ENCODE data around the gene AQP3.
"Not testable (repeated sequence)": the region's sequence is repeated elsewhere in the genome, so short reads cannot be mapped to it uniquely, and the experiment has no call there.

AQP3 gene

DNA sequence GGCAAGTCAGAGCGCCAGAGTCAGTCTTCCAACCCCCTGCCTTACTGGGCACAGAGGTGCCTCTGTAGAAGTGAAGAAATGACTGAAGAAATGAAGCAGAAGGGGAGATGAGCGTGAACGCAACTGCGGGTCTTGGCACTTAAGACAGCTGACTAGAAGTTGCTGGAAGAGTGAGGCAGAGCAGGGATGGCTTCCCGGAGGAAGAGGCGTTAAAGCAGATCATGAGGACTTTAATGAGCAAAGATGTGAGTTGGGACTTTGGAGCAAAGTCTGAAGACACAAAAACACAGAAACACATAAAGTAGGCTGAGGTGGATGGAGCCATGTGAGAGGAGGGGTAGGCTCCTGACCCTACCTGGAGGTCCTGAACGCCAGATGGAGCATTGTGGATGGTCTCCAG lies 7.2 kb downstream of the AQP3 start:
- no peak for DNase-seq

DNA sequence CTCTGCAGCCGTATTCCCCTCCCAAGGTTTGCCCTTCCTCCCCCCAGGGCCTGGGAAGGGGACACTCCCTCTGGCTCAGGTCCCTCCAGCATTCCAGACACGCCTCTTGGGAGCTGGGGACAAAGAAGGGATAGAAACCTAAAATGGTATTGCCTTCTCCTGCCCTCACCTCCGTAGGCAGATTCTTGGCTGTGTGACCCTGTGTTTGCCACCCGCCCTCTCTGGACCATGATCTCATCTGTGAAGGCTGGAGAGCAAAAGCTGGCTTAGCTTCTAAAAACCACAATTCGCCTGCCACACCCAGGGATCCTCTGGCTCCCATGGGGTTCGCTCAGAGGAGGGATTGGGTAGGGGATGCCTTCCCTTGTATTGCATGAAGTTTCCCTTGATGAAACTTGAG lies 7.7 kb downstream of the AQP3 start:
- no peak for DNase-seq

DNA sequence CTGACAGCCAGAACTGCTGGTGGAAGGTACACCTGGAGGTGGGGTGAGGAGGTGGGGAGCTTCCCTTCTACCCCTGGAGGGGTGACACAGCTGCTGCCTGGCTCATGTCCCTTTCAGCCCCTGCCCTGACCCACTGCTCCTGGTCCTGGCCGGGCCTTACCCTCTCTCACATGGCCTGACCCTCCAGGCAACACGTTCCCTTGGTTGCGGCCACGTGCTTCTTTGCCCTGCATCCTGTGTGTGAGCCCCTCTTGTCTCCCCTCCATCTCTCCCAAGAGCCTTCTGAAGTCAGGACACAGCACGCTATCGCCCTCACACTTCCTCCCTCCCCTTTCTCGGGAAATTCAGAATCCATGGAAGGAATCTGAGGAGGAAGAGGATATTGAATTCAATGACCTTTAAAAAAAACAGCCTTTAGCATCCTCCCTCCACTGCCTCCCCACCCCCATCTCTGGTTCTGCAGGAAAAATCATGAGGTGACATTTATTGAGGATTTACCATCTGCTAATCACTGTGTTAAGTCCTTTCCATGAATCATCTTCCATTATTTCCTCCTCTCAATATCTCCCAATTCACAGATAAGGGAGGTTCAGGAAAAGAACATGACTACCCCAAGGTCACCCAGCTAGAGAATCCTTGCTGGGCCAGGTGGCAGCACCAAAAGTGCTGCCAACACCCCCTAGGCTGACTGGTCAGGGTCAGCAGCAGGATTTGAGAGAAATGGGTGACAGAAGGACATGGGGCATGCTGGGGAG lies 8.3 kb downstream of the AQP3 start:
- DNase-seq, result no peak

DNA sequence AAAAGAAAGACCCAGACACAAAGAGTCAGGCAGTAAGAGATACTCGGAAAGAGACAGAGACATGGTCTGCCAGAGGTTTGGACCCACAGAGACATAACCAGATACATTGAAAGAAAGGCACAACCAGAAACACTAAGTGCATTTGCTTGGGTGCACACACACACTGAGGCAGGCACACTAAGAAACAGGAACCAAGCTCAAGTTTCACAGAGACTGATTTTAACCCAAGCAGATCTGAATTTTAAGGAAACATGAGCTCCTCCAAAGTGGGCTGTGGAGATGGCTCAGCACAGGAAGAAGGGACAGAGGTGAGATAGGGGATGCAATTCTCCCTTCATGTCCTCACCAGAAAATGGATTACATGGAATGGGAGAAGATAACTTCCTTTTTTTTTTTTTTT lies 9.5 kb downstream of the AQP3 start:
- DNase-seq, result no peak

DNA sequence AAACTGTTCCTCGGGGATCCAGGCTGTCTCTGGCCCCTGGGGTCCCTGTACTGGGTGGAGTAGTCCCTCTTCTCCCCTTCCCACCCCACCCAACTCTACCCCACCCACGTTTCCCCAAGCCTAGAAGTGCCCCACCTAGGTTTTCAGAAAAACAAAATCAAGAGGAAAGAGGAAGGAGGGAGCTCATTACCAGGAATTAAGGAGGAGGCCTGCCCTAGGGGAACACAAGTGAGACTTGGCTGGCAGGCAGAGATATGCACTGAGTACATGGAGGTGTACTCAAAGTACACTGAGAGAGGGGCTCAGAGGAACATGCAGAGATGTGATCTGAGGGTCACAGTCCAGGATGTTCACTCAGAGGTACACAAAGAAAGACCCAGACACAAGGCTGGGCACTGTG lies 10.2 kb downstream of the AQP3 start:
- DNase-seq, result no peak

DNA sequence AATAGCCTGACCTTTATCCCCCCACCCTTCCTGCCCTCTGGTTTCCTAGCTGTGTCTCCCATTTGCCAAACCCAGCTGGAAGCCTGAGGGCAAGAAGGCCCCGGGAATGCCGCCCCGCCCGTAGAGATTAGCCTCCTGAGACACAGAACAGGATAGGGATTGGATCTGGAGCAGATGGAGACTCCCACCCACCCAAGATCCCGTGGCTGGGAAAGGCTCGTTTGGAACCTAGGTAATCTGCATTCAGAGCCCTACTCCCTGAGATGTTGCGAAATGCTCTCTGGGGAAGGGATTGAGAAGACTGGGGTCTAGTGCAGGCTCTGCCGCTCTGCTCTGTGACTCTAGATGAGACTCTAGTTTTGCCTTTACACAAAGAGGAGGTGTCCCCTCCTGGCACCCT lies 10.9 kb downstream of the AQP3 start:
- no peak for DNase-seq

DNA sequence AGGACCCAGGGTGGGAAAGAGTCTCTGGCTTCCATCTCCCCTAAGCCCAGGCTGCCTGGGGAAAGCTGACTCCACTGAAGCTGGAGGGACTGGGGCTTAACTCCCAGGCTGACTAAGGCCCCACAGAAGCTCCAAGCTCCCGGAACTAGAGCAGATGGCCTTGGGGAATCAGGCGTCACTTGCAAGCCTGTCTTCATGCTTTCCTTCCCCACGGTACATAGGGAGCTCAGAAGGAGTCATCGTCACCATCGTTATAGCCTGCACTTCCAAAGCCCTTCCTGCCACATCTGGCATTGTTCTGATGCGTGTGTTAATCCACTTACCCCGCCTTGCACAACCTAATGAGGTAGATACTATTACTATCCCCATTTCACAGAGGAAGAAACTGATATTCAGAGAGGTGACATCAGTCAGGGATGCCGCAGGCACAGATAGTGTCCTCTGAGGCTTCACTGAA lies 11.5 kb downstream of the AQP3 start:
- no peak for DNase-seq

DNA sequence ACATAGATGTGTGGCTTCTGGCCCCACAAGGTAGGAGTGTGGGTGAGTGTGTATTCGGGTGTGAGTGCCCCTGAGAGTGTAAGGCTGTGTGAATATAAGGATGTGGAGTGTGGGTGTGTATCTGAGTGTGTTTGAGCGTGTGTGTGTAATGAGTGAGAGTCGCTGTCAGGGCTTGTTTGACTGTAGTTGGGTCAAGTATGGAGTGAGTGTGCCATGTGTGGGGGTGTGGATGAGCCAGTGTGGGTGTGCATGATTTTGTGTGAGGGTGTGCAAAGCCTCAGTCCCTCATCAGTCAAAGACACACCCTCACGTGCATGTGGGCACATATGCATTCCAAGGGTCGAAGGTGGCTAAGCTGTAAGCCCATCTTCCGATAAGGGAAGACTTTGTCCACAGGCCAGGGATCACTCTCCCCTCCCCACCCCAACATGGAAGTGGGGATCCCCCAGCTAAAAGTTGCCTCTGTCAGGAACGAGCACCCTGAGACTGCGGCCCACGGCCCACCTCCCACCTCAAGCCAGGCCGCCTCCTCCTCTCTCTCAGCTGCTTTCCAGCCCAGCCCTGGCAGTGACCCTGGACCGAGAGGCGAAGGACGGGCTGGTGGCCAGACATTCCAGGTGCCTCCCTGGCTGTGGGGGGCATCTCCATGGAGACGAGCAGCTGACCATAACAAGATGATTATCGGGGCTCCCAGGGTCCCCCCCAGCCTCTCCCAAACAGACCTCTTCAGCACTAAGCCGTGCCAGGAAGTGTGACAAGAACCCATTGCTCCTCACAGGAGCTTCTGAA lies 12.9 kb downstream of the AQP3 start:
- DNase-seq, result no peak

DNA sequence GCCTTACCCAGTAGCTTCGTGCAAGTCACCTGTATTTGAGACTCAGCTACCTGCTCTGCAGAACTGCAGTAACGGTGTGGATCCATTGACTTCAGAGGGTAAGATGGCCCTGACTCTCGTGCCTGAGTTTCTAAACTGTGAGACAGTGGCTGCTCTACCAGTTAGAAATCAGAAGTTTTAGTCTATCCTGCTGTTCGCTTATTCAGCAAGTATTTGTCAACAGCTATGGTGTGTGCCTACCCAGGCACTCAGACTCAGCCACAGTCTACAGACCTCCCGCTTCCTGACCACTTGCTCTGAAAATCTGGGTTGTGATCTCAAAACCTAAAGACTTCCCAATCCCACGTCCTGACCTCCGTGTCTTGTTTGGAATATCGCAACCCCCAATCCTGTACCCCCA lies 13.5 kb downstream of the AQP3 start:
- DNase-seq, result no peak

DNA sequence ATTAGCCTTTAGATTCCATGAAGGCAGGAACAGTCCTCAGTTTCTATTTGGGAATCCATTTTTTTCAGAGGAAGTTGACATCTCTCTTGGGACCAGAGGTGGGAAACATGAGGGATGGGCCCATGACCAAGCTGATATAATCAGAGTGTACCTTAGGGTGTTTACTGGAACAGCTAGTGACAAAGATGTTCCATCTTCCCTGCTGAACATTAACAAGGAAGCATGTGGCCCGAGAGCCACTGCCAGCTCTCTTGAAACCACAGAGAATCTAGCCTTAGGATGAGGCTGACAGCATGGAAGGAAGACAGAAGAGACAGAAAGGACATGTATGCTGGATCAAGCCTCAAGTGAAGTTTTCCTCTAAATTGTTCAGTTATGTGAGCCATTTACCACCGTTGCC lies 16.0 kb downstream of the AQP3 start:
- DNase-seq, result no peak

DNA sequence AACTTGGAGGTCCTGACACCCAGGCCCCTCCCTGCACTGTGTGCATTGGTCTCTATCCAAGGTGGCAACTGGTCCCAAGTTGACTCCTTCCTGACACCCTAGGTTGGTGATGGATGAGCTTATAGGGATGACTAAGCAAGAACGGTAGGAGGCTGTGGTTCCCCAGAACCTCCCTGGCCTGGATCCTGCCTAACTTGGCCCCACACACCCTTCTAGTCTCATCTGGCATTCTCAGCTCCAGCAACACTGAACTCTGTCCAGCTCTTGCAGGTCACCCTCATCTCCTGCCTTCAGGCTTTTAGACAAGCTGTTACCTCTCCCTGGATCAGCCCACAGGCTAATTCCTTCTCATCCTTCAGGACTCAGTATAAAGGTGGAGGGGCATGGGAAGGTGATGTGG lies 16.5 kb downstream of the AQP3 start:
- DNase-seq, result no peak

DNA sequence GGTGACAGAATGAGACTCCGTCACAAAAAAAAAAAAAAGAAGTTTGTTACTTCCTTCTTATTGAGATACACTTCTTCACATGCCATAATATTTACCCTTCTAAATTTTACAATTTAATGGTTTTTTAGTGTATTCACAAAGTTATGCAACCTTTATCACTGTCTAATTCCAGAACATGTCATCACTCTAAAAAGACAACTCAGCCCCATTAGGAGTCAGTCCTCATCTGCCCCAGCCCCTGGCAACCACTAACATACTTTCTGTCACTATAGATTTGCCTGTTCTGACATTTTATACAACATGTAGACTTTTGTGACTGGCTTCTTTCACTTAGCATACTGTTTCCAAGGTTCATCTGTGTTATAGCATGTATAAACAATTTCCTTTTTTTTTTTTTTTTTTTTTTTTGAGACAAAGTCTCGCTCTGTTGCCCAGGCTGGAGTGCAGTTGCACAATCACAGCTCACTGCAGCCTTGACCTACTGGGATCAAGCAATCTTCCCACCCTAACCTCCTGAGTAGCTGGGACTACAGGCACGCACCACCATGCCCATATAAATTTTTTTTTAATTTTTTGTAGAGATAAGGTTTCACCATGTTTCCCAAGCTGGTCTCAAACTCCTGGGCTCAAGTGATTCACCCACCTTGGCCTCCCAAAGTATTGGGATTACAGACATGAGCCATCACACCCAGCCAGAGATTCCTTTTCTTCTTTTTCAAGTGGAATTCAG lies 18.0 kb downstream of the AQP3 start:
- no peak for DNase-seq

DNA sequence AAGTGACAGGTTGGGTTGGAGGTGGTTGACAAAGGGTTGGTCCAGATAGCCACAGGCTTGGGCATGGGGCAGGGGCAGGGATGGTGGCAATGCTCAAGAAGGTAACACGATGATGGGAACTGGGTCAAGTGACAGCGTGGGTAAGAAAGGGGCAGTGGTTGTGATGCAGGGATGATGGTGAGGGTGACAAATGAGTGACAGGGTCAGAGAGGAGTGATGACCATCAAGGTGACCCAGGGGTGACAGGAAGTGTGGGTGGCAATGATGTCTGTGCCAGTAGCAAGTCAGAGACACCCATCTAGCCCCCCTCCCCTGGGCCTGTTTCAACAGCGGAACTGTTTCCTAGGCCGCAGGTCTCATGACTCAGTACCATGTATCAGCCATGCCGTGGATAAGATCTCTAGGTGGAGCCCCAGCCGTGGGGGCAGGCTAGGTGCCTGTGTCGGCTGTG lies 20.5 kb downstream of the AQP3 start:
- DNase-seq, result no peak

DNA sequence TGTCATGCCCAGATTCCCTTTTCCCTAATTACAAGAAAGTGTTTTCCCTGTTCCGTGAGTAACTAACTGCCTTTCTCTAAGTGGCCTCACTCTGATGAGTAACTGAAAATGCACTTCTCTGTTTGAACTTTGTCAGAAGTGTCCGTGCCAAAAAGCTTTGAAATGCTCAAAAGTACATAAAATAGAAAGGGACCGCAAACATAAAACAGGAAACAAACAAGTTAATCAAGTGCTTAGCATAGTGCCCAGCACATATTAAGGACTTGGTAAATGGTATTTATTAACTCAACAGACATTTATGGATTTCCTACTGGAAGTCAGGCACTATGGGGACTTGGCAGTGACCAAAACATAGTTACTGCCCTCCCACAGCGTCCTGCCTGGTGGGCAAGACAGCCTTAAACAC lies 22.3 kb downstream of the AQP3 start:
- DNase-seq, result no peak

DNA sequence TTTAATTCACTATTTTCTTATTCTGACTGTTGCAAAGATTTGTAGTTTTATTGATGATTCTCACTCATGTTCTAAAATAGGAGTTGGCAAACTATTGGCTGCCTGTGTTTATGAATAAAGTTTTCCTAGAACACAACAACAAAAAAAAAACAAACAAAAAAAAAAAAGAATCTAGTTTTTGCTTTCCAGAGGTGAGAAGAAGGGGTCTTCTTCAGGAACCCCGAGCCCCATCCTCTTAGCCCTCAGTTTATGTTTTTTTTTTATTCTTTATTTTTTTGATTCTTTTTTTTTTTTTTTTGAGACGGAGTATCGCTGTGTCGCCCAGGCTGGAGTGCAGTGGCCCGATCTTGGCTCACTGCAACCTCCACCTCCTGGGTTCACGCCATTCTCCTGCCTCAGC lies 22.9 kb downstream of the AQP3 start:
- not testable (repeated sequence) for DNase-seq

DNA sequence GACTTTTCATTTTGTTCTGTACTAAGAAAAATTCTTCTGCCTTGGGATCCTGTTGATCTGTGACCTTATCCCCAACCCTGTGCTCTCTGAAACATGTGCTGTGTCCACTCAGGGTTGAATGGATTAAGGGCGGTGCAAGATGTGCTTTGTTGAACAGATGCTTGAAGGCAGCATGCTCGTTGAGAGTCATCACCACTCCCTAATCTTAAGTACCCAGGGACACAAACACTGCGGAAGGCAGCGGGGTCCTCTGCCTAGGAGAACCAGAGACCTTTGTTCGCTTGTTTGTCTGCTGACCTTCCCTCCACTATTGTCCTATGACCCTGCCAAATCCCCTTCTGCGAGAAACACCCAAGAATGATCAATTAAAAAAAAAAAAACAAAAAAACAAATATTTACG lies 23.4 kb downstream of the AQP3 start:
- DNase-seq, result not testable (repeated sequence)

DNA sequence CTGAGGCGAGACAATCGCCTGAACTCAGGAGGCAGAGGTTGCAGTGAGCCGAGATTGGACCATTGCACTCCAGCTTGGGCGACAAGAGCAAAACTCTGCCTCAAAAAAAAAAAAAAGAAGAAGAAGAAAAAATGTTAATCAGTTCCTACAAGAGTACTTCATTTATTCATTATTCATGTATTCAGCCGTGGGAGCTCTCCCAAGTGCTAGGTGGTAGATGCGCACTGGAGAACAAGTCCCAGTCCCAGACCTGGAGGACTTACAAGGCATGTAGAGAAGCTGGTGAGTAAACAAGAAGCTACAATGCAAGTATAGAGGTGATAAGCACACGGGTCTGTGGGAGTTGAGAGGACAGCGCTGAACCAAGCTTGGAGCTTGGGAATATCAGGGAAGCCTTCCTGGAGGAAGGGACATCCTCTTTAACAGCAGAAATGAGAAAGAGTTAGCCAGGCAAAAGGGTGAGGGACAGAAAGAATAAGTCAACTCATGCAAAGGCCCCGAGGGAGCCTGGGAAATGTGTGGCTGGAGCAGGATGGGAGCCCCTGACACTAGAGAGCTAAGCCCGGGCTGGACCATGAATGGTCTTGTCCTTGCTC lies 27.6 kb downstream of the AQP3 start:
- DNase-seq, result no peak

DNA sequence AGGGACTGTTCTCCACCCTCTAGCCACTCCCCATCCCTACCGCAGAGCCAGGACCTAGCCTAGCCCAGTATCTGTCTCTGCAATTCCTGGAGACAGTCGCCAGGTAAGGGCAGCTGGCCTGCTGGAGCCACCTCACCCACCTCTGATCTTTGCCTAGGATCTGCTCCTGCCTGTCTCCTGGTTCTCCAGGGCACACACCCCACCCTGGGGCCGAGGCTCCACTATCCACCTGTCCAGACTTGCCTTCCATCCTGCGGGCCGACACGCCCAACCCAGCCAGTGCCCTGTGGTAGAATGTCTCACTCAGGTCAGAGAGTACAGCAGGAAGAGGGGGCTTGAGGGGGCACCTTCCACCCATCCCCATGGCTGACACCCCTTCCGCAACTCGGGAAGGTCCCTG lies 29.3 kb downstream of the AQP3 start:
- no peak for DNase-seq

DNA sequence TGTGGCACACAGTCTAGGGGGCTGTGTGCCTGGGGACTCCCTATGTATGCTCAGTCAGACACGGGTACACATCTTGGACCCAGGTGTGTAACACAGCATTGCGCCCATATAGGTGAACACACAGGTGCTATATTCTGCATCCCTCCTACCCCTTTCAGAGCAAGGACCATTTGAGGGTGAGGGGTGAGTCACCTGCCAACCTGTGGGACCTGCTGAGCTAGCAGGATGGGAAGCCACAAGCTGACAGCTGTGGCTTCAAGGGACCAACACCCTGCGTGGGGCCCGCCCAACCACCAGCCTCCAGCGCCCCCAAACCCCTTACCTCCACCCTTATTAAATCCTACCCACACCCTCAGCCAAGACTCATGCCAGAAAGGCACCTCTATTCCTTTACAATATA lies 30.4 kb downstream of the AQP3 start:
- no peak for DNase-seq

DNA sequence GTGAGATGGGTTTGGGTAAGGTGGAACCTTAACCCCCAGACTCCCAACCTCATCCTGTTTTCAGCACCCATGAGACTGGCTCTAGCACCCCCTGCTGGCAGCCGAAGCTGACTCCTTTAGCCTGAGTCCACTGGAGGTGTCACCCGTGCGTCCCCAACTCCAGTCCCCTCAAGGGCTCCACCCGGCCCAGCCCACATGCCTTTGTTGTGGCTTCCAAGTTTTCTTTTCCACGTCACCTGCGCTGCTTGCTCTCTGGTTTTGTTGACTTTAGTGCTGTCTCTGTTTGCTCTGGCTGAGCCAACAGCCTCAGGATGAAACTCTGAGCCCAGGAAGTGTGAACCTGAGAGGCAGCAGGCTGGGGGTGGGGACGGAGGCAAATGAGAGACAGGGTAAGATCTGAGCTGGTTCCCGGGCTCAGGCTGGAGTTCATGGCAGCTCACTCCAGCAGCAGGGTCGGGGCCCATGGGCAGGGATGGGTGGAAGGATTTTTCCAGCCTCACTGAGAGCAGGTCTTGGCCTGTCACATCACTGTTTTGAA lies 31.8 kb downstream of the AQP3 start:
- peak; percentile 89 for DNase-seq

DNA sequence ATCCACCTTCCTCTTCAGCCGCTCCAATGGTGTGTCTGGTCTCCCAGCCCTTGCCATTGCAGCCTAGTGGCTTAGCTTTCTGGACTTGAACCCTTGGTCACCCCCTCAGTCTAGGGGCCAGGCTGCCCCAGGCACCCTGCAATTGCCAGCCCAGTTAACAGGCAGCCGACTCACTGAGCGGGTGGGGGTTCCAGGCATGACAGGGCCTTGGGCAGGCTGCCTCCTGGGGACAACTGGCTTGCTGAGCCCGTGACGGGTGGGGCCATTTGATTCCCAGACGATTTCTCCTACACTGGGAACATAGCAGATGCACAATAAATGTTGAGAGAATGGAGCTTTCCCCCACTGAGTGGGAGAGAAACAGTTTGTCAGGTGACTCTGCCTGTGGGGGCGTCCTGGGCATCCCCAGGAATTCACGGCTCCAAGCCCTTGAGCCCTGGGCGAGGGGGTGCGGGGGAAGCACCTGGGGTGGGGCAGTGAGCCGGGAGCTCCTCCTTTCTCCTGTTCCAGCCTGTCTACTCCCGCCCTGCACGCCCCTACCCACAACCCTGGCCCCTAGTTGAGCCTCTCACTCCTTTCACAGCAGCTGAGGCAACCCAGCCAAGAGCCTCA lies 32.4 kb downstream of the AQP3 start:
- no peak for DNase-seq

DNA sequence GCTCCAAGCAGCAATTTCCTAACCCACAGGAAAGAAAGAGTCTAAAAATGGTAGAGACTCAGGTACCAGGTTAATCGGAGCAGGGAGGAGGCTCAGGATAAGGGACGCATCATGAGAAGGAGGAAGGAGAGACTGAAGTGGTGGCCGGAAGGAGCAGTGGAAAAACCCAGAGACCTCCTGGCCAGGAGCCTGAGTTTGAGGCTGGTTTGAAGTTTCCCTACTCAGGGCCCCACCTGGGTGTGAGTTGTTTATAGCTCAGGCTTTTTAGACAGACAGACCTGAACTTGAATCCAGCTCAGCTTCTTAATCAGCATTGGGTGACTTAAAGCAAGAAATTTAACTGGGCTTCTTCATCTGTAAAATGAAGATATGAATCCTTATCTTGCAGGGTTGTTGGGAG lies 33.1 kb downstream of the AQP3 start:
- no peak for DNase-seq

DNA sequence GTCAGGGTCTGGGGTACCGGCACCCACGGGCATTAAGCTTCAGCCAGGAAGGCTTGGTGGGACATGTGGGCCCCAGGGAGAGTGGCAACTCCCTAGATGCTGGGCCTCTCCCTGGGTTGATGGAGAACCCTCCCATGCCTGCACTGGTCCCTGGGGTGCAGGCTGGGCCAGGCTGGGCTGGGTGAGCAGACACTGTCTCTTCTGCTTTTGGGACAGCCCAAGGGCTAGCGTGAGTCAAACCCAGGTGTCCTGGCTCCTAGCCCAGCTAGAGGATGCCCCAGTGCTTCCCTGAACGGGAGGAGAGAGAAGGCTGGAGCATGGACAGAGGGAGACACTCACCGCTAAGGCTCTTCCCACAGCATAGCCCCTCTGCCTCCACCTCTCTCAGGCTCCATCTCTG lies 39.3 kb downstream of the AQP3 start:
- no peak for DNase-seq
